ENCODE data around the gene IDH1.

Gene IDH1

GRCh38 chr2:208208335-208209085 is 46.4 kb downstream of the IDH1 start:
- DNase-seq: no peak

GRCh38 chr2:208207769-208208168 is 47.1 kb downstream of the IDH1 start:
- DNase-seq: no peak

DNA sequence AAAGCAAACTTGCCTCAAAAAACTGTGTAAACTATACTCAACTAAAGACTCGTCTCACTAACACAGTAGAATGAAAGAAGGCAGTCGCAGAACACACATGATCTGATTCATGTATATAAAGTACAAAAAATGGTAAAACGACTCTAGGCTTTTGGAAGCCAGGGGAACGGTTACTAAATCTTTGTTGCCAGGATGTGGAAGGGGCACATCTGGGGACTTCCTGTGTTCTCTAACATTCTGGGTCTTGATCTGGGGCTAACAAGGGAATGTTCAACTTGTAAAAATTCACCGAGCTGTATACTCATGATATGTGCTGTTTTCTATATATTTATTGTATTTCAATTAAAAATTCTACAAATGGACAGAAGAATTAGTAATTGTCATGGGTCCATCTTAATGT is 50.7 kb downstream of the IDH1 start:
- no peak for DNase-seq

DNA sequence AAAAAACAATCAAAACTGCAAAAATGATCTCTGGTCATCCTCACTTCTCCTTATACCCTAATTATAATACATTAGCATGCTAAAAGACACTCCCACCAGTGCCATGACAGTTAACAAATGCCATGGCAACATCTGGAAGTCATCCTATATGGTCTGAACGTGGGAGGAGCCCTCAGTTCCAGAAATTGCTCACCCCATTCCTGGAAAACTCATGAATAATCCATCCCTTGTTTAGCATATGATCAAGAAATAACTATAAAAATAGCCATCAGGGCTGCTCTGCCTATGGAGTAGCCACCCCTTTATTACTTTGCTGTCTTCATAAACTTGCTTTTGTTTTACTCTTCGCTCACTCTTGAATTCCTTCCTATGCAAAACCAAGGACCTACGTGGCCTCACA is 59.3 kb downstream of the IDH1 start:
- no peak for DNase-seq

DNA sequence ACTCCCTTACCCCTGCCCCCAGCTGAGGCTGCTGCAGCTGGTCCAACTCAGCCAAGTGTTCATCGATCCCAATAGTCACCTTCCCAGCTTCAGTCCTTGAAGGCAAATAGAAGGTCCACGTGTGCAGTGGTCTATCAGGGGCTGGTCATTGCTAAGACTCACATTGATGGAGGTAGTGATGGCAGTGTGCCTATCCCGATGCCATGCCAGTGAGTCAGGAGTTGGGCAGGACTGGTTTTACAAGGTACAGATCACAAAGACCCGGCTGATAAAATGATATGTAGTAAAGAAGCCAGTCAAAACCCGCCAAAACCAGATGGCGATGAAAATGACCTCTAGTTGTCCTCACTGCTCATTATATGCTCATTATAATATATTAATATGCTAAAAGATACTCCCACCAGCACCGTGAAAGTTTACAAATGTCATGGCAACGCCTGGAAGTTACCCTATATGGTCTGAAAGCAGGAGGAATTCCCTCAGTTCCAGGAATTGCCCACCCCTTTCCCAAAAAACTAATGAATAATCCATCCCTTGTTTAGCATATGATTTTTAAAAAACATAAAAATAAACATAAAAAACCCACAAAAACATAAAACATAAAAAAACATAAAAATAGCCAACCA is 62.1 kb downstream of the IDH1 start:
- DNase-seq: no peak

GRCh38 chr2:208189810-208190503 is 64.9 kb downstream of the IDH1 start, which contains the start of gene C2orf80:
Gene C2orf80, minus strand, starts transcription at chr2:208190030. Its CDS starts 3,044 bp downstream, at chr2:208186986.
- no peak for DNase-seq

DNA sequence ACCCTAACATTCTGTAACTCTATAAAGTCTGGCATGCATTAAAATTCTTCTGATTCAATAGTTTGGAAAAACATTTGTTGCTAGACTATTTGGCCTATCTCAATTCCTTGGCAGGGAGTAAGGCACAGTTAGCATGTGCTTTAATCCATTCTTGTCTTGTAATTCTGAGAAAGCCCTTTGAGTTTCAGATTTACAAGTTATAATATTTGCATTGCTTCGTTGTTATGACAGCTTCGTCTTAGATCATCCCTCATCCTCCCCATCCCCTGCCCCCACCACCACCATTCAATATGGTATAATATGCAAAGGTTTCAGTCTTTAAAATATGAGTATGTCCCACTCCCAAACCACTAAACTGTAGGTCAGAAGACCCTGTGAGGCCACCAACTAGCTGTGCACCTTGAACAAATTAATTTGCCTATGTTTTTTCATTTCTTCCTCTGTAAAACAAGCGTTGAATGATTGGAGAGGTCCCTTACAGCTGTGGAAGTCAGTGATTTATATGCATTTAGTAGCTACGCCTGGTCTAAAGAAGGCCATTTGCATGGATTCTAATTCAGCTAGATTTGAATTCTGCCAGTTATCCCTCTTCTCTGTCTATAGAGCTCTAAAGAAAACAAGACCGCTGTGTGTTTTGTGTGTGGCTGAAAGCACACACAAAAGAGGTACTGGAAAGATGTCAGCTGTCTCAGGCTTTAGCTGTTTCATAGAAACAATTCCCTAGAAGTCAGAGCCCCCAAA is 65.6 kb downstream of the IDH1 start:
- DNase-seq: no peak

DNA sequence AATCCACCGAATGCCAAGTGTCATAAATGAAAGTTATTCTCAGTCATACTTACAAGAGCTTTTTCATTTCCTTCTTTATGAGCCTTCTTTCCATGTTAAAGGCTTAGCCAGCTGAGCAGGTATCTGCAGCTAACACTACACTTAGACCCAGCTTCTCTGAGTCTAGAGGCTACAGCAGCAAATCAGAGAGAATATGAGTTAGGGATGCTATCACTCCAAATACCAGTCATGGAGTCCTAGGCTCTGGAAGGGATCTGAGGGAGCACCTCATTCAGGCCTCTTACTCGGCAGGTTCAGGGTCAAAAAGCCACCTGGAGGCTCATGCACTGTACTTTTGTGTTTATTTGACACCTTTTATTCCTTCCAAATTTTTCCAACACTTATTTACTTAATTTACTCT is 68.0 kb downstream of the IDH1 start:
- no peak for DNase-seq

DNA sequence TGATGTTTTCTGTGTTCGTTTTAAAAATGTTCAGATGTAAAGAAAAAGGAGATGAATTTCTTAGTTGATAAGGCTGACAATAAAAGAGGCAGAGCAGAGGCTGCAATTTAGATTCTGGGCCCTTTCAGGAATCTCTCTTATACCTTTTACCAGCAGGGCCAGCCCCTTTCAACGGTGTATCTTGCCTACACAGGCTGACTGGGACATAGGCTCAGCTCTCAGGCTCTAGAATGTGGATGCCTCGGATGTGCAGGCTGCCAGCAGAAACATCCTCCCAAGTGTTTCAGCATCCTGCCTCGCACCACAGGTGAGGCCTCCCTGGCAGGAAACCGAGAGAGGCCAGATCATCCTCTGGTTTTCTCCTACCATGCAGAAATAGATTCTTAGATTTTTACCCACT is 68.4 kb downstream of the IDH1 start:
- DNase-seq: no peak

All from NCI-H446 treated with DMSO at 0.1 percent for 48 hours (cell line).